HUES6 (cell line): Measurements from ENCODE around the gene ITPR2.

Experiments
- H3K27ac ChIP-seq: 2 replicates; pipeline ENCODE4 v1.7.0; 2013; ENCODE audit warnings: low read depth, mild to moderate bottlenecking, low read length, inconsistent platforms
- H3K27me3 ChIP-seq: 2 replicates; pipeline ENCODE4 v1.6.1; 2013; ENCODE audit warnings: low read length; ENCODE audit not compliant: control insufficient read depth, insufficient read depth
- H3K36me3 ChIP-seq: 2 replicates; pipeline ENCODE4 v1.6.1; 2013; ENCODE audit warnings: low read length; ENCODE audit not compliant: control insufficient read depth, insufficient read depth
- H3K4me1 ChIP-seq: 2 replicates; pipeline ENCODE4 v1.6.1; 2013; ENCODE audit warnings: low read length; ENCODE audit not compliant: control insufficient read depth, insufficient read depth
- H3K4me3 ChIP-seq: 2 replicates; pipeline ENCODE4 v1.5.1; 2013; ENCODE audit warnings: low read depth, low read length
- H3K9ac ChIP-seq: one replicate; pipeline ENCODE4 v1.6.1; 2013; ENCODE audit warnings: mild to moderate bottlenecking, low read length
- H3K9me3 ChIP-seq: 2 replicates; pipeline ENCODE4 v1.6.1; 2013; ENCODE audit warnings: low read depth, low read length; ENCODE audit not compliant: control insufficient read depth, insufficient read depth

ITPR2 gene

GRCh38 chr12:26818201-26818600 lies 14.8 kb downstream of the ITPR2 start:
- Histone ChIP-seq H3K27me3 (no peaks in the 10 kb centered on the region), H3K27ac (no peak overlapping the region), H3K4me3 (no peak overlapping the region), H3K9ac (no peak overlapping the region), H3K9me3 (no peaks in the 10 kb centered on the region), H3K36me3 (no peaks in the 10 kb centered on the region; the same call in 1 of the 2 replicates), H3K4me1 (no peaks in the 10 kb centered on the region)

GRCh38 chr12:26817183-26817591 lies 15.8 kb downstream of the ITPR2 start:
- no peak overlapping the region for H3K27ac ChIP-seq
- H3K36me3 ChIP-seq, result no peaks in the 10 kb centered on the region; the same call in 1 of the 2 replicates
- H3K9ac ChIP-seq, result no peak overlapping the region

GRCh38 chr12:26813812-26814211 lies 19.2 kb downstream of the ITPR2 start:
- Histone ChIP-seq H3K9ac (no peak overlapping the region), H3K4me3 (no peak overlapping the region), H3K4me1 (no peaks in the 10 kb centered on the region), H3K9me3 (no peaks in the 10 kb centered on the region), H3K36me3 (no peaks in the 10 kb centered on the region; the same call in 1 of the 2 replicates), H3K27me3 (no peaks in the 10 kb centered on the region), H3K27ac (no peak overlapping the region)

More at GRCh38 chr12:26817183-26817591, 15.8 kb downstream of the ITPR2 start:
- Histone ChIP-seq H3K27me3 (no peaks in the 10 kb centered on the region), H3K9me3 (no peaks in the 10 kb centered on the region), H3K4me1 (no peaks in the 10 kb centered on the region), H3K4me3 (no peak overlapping the region)

- H3K4me1 ChIP-seq, result no peaks in the 10 kb centered on the region
- H3K4me3 ChIP-seq, result no peak overlapping the region
- H3K9me3 ChIP-seq, result no peaks in the 10 kb centered on the region
- H3K27ac ChIP-seq, result no peak overlapping the region
- no peaks in the 10 kb centered on the region; the same call in 1 of the 2 replicates for H3K36me3 ChIP-seq
- no peak overlapping the region for H3K9ac ChIP-seq
- H3K27me3 ChIP-seq, result no peaks in the 10 kb centered on the region
Observed at GRCh38 chr12:26810330-26810729, 22.7 kb downstream of the ITPR2 start.

GRCh38 chr12:26809611-26810285 lies 23.2 kb downstream of the ITPR2 start:
- H3K4me1 ChIP-seq, result no peaks in the 10 kb centered on the region
- no peaks in the 10 kb centered on the region; the same call in 1 of the 2 replicates for H3K36me3 ChIP-seq
- H3K9me3 ChIP-seq, result no peaks in the 10 kb centered on the region
- H3K27ac ChIP-seq, result no peak overlapping the region
- H3K4me3 ChIP-seq, result no peak overlapping the region
- H3K9ac ChIP-seq, result no peak overlapping the region
- no peaks in the 10 kb centered on the region for H3K27me3 ChIP-seq

GRCh38 chr12:26808766-26809476 lies 24.1 kb downstream of the ITPR2 start:
- H3K27ac ChIP-seq, result no peak overlapping the region

GRCh38 chr12:26807292-26807691 lies 25.7 kb downstream of the ITPR2 start:
- H3K27ac ChIP-seq, result no peak overlapping the region
- no peak overlapping the region for H3K4me3 ChIP-seq
- H3K36me3 ChIP-seq, result no peaks in the 10 kb centered on the region
- H3K9ac ChIP-seq, result no peak overlapping the region
- no peaks in the 10 kb centered on the region for H3K27me3 ChIP-seq
- no peaks in the 10 kb centered on the region for H3K9me3 ChIP-seq
- H3K4me1 ChIP-seq, result no peaks in the 10 kb centered on the region

More at GRCh38 chr12:26808766-26809476, 24.1 kb downstream of the ITPR2 start:
- Histone ChIP-seq H3K27me3 (no peaks in the 10 kb centered on the region), H3K9me3 (no peaks in the 10 kb centered on the region), H3K4me3 (no peak overlapping the region), H3K36me3 (no peaks in the 10 kb centered on the region; the same call in 1 of the 2 replicates), H3K4me1 (no peaks in the 10 kb centered on the region), H3K9ac (no peak overlapping the region)

- Histone ChIP-seq H3K9ac (no peak overlapping the region), H3K4me1 (no peaks in the 10 kb centered on the region), H3K27me3 (no peaks in the 10 kb centered on the region), H3K36me3 (no peaks in the 10 kb centered on the region), H3K4me3 (no peak overlapping the region), H3K27ac (no peak overlapping the region), H3K9me3 (no peaks in the 10 kb centered on the region)
Observed at GRCh38 chr12:26806556-26806955, 26.4 kb downstream of the ITPR2 start.

- Histone ChIP-seq H3K36me3 (no peaks in the 10 kb centered on the region), H3K27me3 (no peaks in the 10 kb centered on the region), H3K9ac (no peak overlapping the region), H3K4me3 (no peak overlapping the region), H3K4me1 (no peaks in the 10 kb centered on the region), H3K27ac (no peak overlapping the region), H3K9me3 (no peaks in the 10 kb centered on the region)
Observed at GRCh38 chr12:26805401-26805971, 27.5 kb downstream of the ITPR2 start.

- Histone ChIP-seq H3K27ac (no peak overlapping the region), H3K27me3 (no peaks in the 10 kb centered on the region), H3K4me1 (no peaks in the 10 kb centered on the region), H3K9me3 (no peaks in the 10 kb centered on the region), H3K4me3 (no peak overlapping the region), H3K9ac (no peak overlapping the region), H3K36me3 (no peaks in the 10 kb centered on the region)
Observed at GRCh38 chr12:26803552-26803951, 29.4 kb downstream of the ITPR2 start.

- H3K9ac ChIP-seq, result no peak overlapping the region
- no peaks in the 10 kb centered on the region for H3K9me3 ChIP-seq
- no peaks in the 10 kb centered on the region for H3K27me3 ChIP-seq
- H3K4me1 ChIP-seq, result peaks cover 4% of the 10 kb centered on the region; the same call in 1 of the 2 replicates
- no peak overlapping the region for H3K27ac ChIP-seq
- no peak overlapping the region for H3K4me3 ChIP-seq
- no peaks in the 10 kb centered on the region for H3K36me3 ChIP-seq
Observed at GRCh38 chr12:26801486-26801885, 31.5 kb downstream of the ITPR2 start.
